GM12801 (cell line): Measurements from ENCODE around the gene BBLN.

ENCODE experiments used
- CTCF ChIP-seq: IDR thresholded peaks from one replicate; pipeline ENCODE4 v1.5.1; 2011; ENCODE audit warnings: control low read depth; ENCODE audit not compliant: insufficient read length; ENCODE audit errors: extremely low read depth

The BBLN gene

GRCh38 chr9:128169492-128169891, 9.4 kb downstream of the BBLN start:
- TF ChIP-seq CTCF: no peak

- TF ChIP-seq CTCF: no peak
Measured at GRCh38 chr9:128169925-128170324, 9.9 kb downstream of the BBLN start.

- no peak for TF ChIP-seq CTCF
Measured at GRCh38 chr9:128174062-128174461, 14.0 kb downstream of the BBLN start.

- TF ChIP-seq CTCF: no peak
Measured at GRCh38 chr9:128175102-128175563, 15.1 kb downstream of the BBLN start.

GRCh38 chr9:128175726-128176125, 15.7 kb downstream of the BBLN start:
- TF ChIP-seq CTCF: no peak

GRCh38 chr9:128178806-128179431, 18.9 kb downstream of the BBLN start:
- TF ChIP-seq CTCF: no peak

- no peak for TF ChIP-seq CTCF
Measured at GRCh38 chr9:128180001-128180400, 19.9 kb downstream of the BBLN start.

GRCh38 chr9:128180447-128180846, 20.4 kb downstream of the BBLN start:
- TF ChIP-seq CTCF: no peak
